Colonic mucosa (tissue), 4 donors: ENCODE results near the gene DDRGK1. TPM values are rescaled to one million over a fixed set of nuclear protein-coding genes. Genes with fewer than 3 reads are reported as not detected.
"Not testable (repeated sequence)": the region's sequence is repeated elsewhere in the genome, so short reads cannot be mapped to it uniquely, and the experiment has no call there.

Experiments used
- DNase-seq: peaks from one replicate; pipeline ENCODE4 v3.0.0-alpha.2; 2020
- H3K27ac ChIP-seq: fragments of 200-600 bp; one replicate; pipeline ENCODE4 v1.8.0; 2021
- H3K27me3 ChIP-seq: fragments of 200-600 bp; one replicate; pipeline ENCODE4 v1.8.0; 2021
- H3K36me3 ChIP-seq: fragments of 200-600 bp; one replicate; pipeline ENCODE4 v1.8.0; 2021
- H3K4me1 ChIP-seq: fragments of 200-600 bp; one replicate; pipeline ENCODE4 v1.8.0; 2021; ENCODE audit warnings: mild to moderate bottlenecking
- H3K4me3 ChIP-seq: fragments of 200-600 bp; one replicate; pipeline ENCODE4 v1.8.0; 2021
- H3K9ac ChIP-seq, 2 donors: one replicate each; pipeline ENCODE4 v1.7.0; 2013; ENCODE audit warnings: control low read depth in 2 of 2, low read depth in 2 of 2, low read length in 2 of 2
- H3K9me3 ChIP-seq: fragments of 200-600 bp; one replicate; pipeline ENCODE4 v1.8.0; 2021
- intact Hi-C: fragments of 100-400 bp; cut with DNase I; formaldehyde crosslinking; loops from one replicate; pipeline ENCODE4 v1.14.1; 2022
- total RNA-seq, 2 donors: library from RNA; stranded (reverse); fragmentation: NEBNext Ultra II Directional in 1 of 2; extraction: Animal tissue kit (Norgen Biotek cat#: 25700) in 1 of 2; gene quantifications; one replicate each; pipeline ENCODE4 v1.2.1, GENCODE V29; 2021
- TF ChIP-seq, protein P1 (sequence below): fragments of 200-600 bp; IDR thresholded peaks from one replicate; pipeline ENCODE4 v1.8.0; 2022; ENCODE audit warnings: antibody characterized with exemption, mild to moderate bottlenecking
- donor health status: healthy.
- donor health status: DM: no; HTN: no; CAD: no.
- donor health status: DM: no; HTN: no; CAD: no.

DDRGK1 gene
- total RNA-seq, 2 donors from 2014 or later: 57.8 to 88.6 TPM

DNA sequence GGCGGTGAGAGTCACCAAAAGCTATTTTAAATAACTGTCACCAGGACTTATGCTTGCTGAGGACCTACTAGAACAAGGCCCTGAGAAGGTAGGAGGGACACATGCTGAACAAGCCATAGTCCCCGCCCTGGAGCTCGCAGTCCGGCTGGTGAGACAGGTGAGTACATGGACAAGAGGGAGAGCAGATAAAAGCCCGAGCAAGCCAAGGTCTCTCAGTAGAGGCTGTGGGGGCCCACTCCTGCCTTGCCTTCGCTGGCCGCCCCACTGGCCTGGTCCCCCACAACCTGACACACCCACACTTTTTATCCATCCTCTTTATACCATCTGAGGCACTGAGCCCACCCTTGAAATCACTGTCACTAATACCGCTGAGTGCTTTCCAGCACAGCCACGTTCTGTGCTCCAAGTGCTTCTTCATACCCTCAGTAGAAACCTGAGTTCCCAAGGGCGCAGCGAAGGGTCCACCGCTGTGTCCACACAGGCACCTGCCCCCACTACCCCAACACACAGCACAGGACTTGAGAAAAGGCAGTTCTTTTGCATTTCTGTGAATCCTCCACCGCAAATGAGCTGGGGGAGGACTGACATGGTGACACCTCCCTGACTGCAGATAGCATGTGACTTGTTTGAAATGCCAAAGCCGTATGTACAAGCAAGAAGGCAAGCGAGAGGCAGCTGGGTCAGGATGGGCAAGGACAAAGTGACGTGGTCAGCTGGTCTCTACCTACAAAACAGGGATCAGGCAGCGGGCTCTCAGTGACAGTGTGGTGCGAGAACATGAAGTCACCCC, 12.1 kb downstream of the DDRGK1 start:
- no peak for DNase-seq
- Histone ChIP-seq H3K4me3 (no peak overlapping the region), H3K27ac (no peak overlapping the region), H3K36me3 (peaks cover 25% of the 10 kb centered on the region), H3K9ac (no peak overlapping the region), H3K9me3 (no peaks in the 10 kb centered on the region), H3K27me3 (no peaks in the 10 kb centered on the region), H3K4me1 (no peaks in the 10 kb centered on the region)
- intact Hi-C loops: no loop called here
- TF ChIP-seq, protein P1, sequence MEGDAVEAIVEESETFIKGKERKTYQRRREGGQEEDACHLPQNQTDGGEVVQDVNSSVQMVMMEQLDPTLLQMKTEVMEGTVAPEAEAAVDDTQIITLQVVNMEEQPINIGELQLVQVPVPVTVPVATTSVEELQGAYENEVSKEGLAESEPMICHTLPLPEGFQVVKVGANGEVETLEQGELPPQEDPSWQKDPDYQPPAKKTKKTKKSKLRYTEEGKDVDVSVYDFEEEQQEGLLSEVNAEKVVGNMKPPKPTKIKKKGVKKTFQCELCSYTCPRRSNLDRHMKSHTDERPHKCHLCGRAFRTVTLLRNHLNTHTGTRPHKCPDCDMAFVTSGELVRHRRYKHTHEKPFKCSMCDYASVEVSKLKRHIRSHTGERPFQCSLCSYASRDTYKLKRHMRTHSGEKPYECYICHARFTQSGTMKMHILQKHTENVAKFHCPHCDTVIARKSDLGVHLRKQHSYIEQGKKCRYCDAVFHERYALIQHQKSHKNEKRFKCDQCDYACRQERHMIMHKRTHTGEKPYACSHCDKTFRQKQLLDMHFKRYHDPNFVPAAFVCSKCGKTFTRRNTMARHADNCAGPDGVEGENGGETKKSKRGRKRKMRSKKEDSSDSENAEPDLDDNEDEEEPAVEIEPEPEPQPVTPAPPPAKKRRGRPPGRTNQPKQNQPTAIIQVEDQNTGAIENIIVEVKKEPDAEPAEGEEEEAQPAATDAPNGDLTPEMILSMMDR: no peak

- Histone ChIP-seq H3K27me3 (no peaks in the 10 kb centered on the region), H3K4me1 (no peaks in the 10 kb centered on the region), H3K27ac (no peak overlapping the region), H3K4me3 (no peak overlapping the region), H3K36me3 (peaks cover 25% of the 10 kb centered on the region), H3K9ac (no peak overlapping the region), H3K9me3 (no peaks in the 10 kb centered on the region)
- no peak for DNase-seq
- intact Hi-C loops: no loop called here
- TF ChIP-seq, protein P1: no peak
Observed at GRCh38 chr20:3190681-3191111, 13.8 kb downstream of the DDRGK1 start.

DNA sequence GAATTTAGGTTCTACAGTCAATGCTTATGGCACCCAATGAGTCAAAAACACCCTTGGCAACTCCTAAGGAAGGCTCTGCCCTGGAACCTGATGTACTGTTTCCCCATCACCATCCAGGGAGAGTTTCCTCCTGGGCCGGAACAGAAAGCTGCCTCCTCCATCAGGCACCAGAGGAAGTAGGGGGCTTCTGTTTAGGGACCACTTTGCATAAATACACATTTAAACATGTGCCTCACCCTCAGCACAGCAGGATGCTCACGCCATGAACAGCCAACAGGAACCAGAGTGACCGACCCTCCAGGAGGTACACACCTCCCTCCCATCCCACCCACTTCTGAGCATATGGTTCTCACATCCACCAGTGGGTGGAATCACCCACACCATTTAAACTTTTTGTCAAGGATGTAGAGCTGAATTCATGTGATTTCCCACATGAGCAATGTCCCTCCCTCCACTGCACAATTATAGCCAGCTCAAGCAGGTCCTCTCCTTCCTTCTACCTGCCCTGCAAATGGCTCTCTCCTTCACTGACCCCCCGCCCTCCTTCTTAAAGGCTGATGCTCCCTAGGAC, 14.8 kb downstream of the DDRGK1 start:
- Histone ChIP-seq H3K27me3 (no peaks in the 10 kb centered on the region), H3K9me3 (no peaks in the 10 kb centered on the region), H3K27ac (no peak overlapping the region), H3K4me1 (no peaks in the 10 kb centered on the region), H3K9ac (no peak overlapping the region), H3K36me3 (peaks cover 20% of the 10 kb centered on the region), H3K4me3 (no peak overlapping the region)
- TF ChIP-seq, protein P1: no peak
- intact Hi-C loops: no loop called here
- DNase-seq: no peak

- Histone ChIP-seq H3K36me3 (peaks cover 13% of the 10 kb centered on the region), H3K9me3 (no peaks in the 10 kb centered on the region)
- intact Hi-C loops: no loop called here
Observed at GRCh38 chr20:3188823-3189413, 15.6 kb downstream of the DDRGK1 start.

GRCh38 chr20:3187861-3188260, 16.6 kb downstream of the DDRGK1 start:
- H3K9me3 ChIP-seq, DNase-seq, H3K4me3 ChIP-seq, H3K27me3 ChIP-seq, H3K9ac ChIP-seq, H3K27ac ChIP-seq, H3K4me1 ChIP-seq, intact Hi-C loops: not testable (repeated sequence)
- H3K36me3 ChIP-seq: peaks cover 13% of the 10 kb centered on the region

More at GRCh38 chr20:3188823-3189413, 15.6 kb downstream of the DDRGK1 start:
- Histone ChIP-seq H3K4me1 (no peaks in the 10 kb centered on the region), H3K27ac (no peak overlapping the region), H3K9ac (no peak overlapping the region), H3K4me3 (no peak overlapping the region), H3K27me3 (no peaks in the 10 kb centered on the region)
- TF ChIP-seq, protein P1: no peak
- no peak for DNase-seq
